Osteocyte (in vitro differentiated cells): ENCODE data around the gene ROR2. TPM values are rescaled to one million over a fixed set of nuclear protein-coding genes. Genes with fewer than 3 reads are reported as not detected.
"Not testable (repeated sequence)": the region's sequence is repeated elsewhere in the genome, so short reads cannot be mapped to it uniquely, and the experiment has no call there.

Source experiments
- DNase-seq: peaks from one replicate; pipeline ENCODE4 v3.0.0; 2021; ENCODE audit warnings: mixed read lengths; ENCODE audit not compliant: unreplicated experiment; ENCODE audit errors: extremely low spot score
- H3K27ac Mint-ChIP-seq: one replicate; pipeline ENCODE4 v1.8.0; 2021; ENCODE audit warnings: mild to moderate bottlenecking, mixed read lengths; ENCODE audit not compliant: unreplicated experiment
- H3K27me3 Mint-ChIP-seq: one replicate; pipeline ENCODE4 v1.8.0; 2021; ENCODE audit warnings: mixed read lengths; ENCODE audit not compliant: unreplicated experiment
- H3K36me3 Mint-ChIP-seq: one replicate; pipeline ENCODE4 v1.8.0; 2021; ENCODE audit warnings: mixed read lengths; ENCODE audit not compliant: unreplicated experiment
- H3K4me1 Mint-ChIP-seq: one replicate; pipeline ENCODE4 v1.8.0; 2021; ENCODE audit warnings: mixed read lengths; ENCODE audit not compliant: unreplicated experiment
- H3K4me3 Mint-ChIP-seq: one replicate; pipeline ENCODE4 v1.8.0; 2021; ENCODE audit warnings: mild to moderate bottlenecking, moderate library complexity, mixed read lengths; ENCODE audit not compliant: unreplicated experiment
- H3K9me3 Mint-ChIP-seq: one replicate; pipeline ENCODE4 v1.8.0; 2021; ENCODE audit warnings: mixed read lengths; ENCODE audit not compliant: unreplicated experiment
- total RNA-seq: library from RNA; stranded (reverse); gene quantifications from 2 replicates; pipeline ENCODE4 v1.2.1, GENCODE V29; 2021
- TF ChIP-seq, protein P1 (sequence below): fragments of 200-600 bp; sonication (generic); IDR thresholded peaks from 2 replicates; pipeline ENCODE4 v1.5.0; 2021; ENCODE audit warnings: antibody characterized with exemption, mild to moderate bottlenecking, moderate library complexity

The ROR2 gene
- total RNA-seq, 1 donor from 2014 or later: 48.2 TPM

DNA sequence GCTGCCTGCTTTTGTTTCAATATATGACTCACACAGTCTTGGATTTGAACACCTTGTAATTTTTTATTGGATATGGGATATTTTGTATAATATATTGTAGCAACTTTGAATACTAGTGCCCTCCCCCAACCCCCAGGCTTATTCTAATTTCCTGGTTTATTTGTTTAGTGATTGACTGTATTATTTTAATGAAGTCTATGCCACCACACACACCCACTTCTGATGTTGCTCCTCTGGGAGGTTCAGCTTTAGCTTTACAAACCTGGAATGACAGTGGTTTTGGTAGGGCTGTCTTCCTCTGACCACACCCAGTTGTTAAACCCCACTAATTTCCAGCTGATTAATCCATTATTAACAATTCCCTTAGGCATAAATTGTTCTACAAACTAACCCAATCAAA is 320.3 kb downstream of the ROR2 start:
- TF ChIP-seq, protein P1, sequence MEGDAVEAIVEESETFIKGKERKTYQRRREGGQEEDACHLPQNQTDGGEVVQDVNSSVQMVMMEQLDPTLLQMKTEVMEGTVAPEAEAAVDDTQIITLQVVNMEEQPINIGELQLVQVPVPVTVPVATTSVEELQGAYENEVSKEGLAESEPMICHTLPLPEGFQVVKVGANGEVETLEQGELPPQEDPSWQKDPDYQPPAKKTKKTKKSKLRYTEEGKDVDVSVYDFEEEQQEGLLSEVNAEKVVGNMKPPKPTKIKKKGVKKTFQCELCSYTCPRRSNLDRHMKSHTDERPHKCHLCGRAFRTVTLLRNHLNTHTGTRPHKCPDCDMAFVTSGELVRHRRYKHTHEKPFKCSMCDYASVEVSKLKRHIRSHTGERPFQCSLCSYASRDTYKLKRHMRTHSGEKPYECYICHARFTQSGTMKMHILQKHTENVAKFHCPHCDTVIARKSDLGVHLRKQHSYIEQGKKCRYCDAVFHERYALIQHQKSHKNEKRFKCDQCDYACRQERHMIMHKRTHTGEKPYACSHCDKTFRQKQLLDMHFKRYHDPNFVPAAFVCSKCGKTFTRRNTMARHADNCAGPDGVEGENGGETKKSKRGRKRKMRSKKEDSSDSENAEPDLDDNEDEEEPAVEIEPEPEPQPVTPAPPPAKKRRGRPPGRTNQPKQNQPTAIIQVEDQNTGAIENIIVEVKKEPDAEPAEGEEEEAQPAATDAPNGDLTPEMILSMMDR: no peak
- Mint-ChIP-seq H3K27ac (no peak overlapping the region), H3K4me3 (no peak overlapping the region), H3K4me1 (no peaks in the 10 kb centered on the region), H3K9me3 (peaks cover 17% of the 10 kb centered on the region), H3K36me3 (peaks cover 4% of the 10 kb centered on the region), H3K27me3 (peaks cover 49% of the 10 kb centered on the region)
- no peak for DNase-seq

DNA sequence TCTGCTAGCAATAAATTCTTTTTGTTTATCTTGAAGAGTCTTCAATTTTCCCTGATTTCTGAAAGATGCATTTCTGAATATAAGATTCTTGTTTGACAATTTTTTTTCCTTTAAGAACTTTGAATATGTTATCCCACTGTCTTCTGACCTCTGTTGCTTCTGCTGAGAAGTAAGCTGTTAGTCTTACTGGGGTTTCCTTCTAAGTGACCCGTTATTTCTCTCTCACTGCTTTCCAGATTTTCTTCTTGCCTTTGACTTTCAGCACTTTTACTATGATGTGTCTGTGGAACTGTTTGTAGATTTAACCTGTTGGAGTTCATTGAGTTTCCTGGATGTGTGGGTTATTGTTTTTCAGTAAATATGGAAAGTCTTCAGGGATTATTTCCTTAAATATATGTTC is 321.1 kb downstream of the ROR2 start:
- Mint-ChIP-seq H3K4me3 (no peak overlapping the region), H3K36me3 (peaks cover 4% of the 10 kb centered on the region), H3K9me3 (peaks cover 17% of the 10 kb centered on the region), H3K27ac (no peak overlapping the region), H3K4me1 (no peaks in the 10 kb centered on the region), H3K27me3 (peaks cover 44% of the 10 kb centered on the region)
- no peak for DNase-seq
- TF ChIP-seq, protein P1: no peak

DNA sequence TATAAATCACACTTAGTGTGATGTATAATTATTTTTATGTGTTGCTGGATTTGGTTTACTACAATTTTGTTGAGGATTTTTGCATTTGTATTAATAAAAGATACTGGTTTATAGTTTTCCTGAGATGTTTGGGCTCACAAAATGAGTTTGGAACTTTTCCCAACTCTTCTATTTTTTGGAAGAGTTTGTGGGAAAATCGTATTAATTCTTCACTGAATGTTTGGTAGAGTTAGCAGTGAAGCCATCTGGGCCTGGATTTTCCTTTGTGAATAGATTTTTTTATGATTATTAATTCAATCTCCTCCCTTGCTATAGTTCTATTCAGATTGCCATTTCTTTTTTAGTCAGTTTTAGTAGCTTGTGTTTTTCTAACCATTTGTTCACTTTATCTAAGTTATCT is 324.7 kb downstream of the ROR2 start:
- Mint-ChIP-seq H3K36me3 (peaks cover 4% of the 10 kb centered on the region), H3K4me1 (no peaks in the 10 kb centered on the region), H3K4me3 (no peak overlapping the region), H3K9me3 (peaks cover 20% of the 10 kb centered on the region), H3K27me3 (peaks cover 49% of the 10 kb centered on the region), H3K27ac (no peak overlapping the region)
- TF ChIP-seq, protein P1: no peak
- DNase-seq: no peak

DNA sequence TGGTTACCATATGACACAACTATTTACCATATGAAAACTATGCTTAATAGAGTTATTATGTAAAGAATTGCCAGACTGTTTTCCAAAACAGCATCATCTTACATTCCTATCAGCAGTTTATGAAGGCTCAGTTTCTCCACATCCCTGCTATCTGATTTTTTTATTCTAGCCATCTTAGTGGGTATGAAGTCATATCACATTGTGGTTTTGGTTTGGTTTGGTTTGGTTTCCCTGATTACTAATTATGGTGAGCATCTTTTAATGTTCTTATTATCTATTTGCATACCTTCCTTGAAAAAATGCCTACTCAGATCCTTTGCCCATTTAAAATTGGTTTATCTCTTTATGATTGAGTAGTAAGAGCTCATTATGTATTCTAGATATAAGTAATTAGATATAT is 327.0 kb downstream of the ROR2 start:
- TF ChIP-seq, protein P1: no peak
- Mint-ChIP-seq H3K9me3 (peaks cover 4% of the 10 kb centered on the region), H3K4me3 (no peak overlapping the region), H3K27me3 (peaks cover 59% of the 10 kb centered on the region), H3K36me3 (no peaks in the 10 kb centered on the region), H3K4me1 (no peaks in the 10 kb centered on the region), H3K27ac (no peak overlapping the region)
- no peak for DNase-seq

DNA sequence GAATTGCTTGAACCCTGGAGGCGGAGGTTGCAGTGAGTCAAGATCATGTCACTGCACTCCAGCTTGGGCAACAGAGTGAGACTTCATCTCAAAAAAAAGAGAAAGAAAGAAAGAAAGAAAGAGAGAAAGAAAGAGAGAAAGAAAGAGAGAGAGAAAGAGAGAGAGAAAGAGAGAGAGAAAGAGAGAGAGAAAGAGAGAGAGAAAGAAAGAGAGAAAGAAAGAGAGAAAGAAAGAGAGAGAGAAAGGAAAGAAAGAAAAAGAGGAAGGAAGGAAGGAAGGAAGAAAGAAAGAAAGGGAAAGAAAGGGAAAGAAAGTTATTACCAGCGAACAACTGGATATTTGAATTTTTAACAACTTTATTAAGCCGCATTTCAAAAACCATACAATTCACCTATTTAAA is 327.9 kb downstream of the ROR2 start:
- H3K27me3 Mint-ChIP-seq: peaks cover 60% of the 10 kb centered on the region
- H3K4me1 Mint-ChIP-seq, H3K4me3 Mint-ChIP-seq, H3K27ac Mint-ChIP-seq, H3K36me3 Mint-ChIP-seq, H3K9me3 Mint-ChIP-seq, DNase-seq: not testable (repeated sequence)

DNA sequence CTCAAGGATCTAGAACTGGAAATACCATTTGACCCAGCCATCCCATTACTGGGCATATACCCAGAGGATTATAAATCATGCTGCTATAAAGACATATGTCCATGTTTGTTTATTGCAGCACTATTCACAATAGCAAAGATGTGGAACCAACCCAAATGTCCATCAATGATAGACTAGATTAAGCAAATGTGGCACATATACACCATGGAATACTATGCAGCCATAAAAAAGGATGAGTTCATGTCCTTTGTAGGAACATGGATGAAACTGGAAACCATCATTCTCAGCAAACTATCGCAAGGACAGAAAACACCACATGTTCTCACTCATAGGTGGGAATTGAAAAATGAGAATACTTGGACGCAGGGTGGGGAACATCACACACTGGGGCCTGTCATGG is 336.0 kb downstream of the ROR2 start:
- not testable (repeated sequence) for DNase-seq, H3K36me3 Mint-ChIP-seq, H3K9me3 Mint-ChIP-seq, H3K4me1 Mint-ChIP-seq, H3K4me3 Mint-ChIP-seq, H3K27ac Mint-ChIP-seq
- peaks cover 20% of the 10 kb centered on the region for H3K27me3 Mint-ChIP-seq
